ENCODE measurements around the gene IL12RB2. TPM values are rescaled to one million over a fixed set of nuclear protein-coding genes. Genes with fewer than 3 reads are reported as not detected.

The IL12RB2 gene
- total and polyA plus RNA-seq, 2 of the 13 experiments (the other 11 are each of a cell fraction or from before 2014, with no cell fraction given) = not detected

GRCh38 chr1:67394548-67394947 lies 86.9 kb downstream of the IL12RB2 start:
- Histone ChIP-seq H4K20me1 (ENCODE audit: insufficient read depth, low read length) (no peaks in the 10 kb centered on the region), H3K4me2 (ENCODE audit: low read depth, low read length) (no peak overlapping the region), H3K4me3 (replicated peaks in 1 of 3; ENCODE audit: insufficient read depth in 1 of 3, low read depth in 2 of 3, low read length in 3 of 3) (no peak overlapping the region), H3K4me1 (ENCODE audit: insufficient read depth, low read length) (no peaks in the 10 kb centered on the region), H3K27ac (ENCODE audit: extremely low read length, insufficient read depth, low read length) (no peak overlapping the region), H3K9ac (ENCODE audit: insufficient read depth, low read depth, low read length) (no peak overlapping the region), H3K9me3 (ENCODE audit: low read length) (no peaks in the 10 kb centered on the region), H3K36me3 (replicated peaks in 1 of 2; ENCODE audit: control insufficient read depth in 1 of 2, insufficient read depth in 2 of 2, low read length in 2 of 2) (no peaks in the 10 kb centered on the region), H2AFZ (ENCODE audit: low read length) (no peak overlapping the region), H3K79me2 (ENCODE audit: insufficient read depth, low read length) (no peaks in the 10 kb centered on the region), H3K27me3 (ENCODE audit: control insufficient read depth in 1 of 2, insufficient read depth in 2 of 2, low read length in 2 of 2) (no peaks in the 10 kb centered on the region)
- WGBS (ENCODE audit: low lambda C conversion rate) = 77% methylated on average over 4 of the region's 4 CpGs
- intact Hi-C loops (cut with micrococcal nuclease; ENCODE audit: unreplicated experiment) (no loop called here), in situ Hi-C loops (cut with HindIII; ENCODE audit: extremely low pct_ligation_motif_present, low pct_unique_long_range_greater_than_20kb) (no loop called here)
- DNase-seq (ENCODE audit: low spot score) = no peak
- ATAC-seq = no peak
- CTCF ChIA-PET (ENCODE audit: low intra/inter-chr PET ratio, low total read pairs) = no interaction called here
- TF ChIP-seq ZNF121 (CRISPR knock-in tag; IDR thresholded peaks at IDR 0.05) = no peak
- TF ChIP-seq GPBP1L1 (CRISPR knock-in tag; IDR thresholded peaks at IDR 0.05) = no peak
- no peak for TF ChIP-seq TAF1 (CRISPR knock-in tag; IDR thresholded peaks at IDR 0.05)
- TF ChIP-seq SNAI1 (CRISPR knock-in tag; IDR thresholded peaks at IDR 0.05; ENCODE audit: borderline replicate concordance) = no peak
- TF ChIP-seq EZH2 (conservative IDR thresholded peaks at IDR 0.05; ENCODE audit: low read depth, low read length) = no peak
- TF ChIP-seq MEF2D (CRISPR knock-in tag; IDR thresholded peaks at IDR 0.05) = no peak
- no peak for TF ChIP-seq PCBP1 (IDR thresholded peaks at IDR 0.05; ENCODE audit: borderline replicate concordance, low read depth, low read length)
- TF ChIP-seq RAD51 (IDR thresholded peaks at IDR 0.05; ENCODE audit: borderline replicate concordance) = no peak
- no peak for TF ChIP-seq IKZF5 (CRISPR knock-in tag; IDR thresholded peaks at IDR 0.05)
- TF ChIP-seq ATF2 (CRISPR knock-in tag; IDR thresholded peaks at IDR 0.05) = no peak
- no TSS peak for BruUV-seq (replicated peaks)
- no peak for FAIRE-seq
- POLR2A ChIA-PET = no interaction called here
